Stimulated activated CD4-positive, alpha-beta T cell treated with anti-CD3 and anti-CD28 coated beads, Interleukin-1b, Interleukin-23, amount 100 ng/mL, for 1 hour (primary cell): Measurements from ENCODE around the gene STAG3.
"Not testable (repeated sequence)": the region's sequence is repeated elsewhere in the genome, so short reads cannot be mapped to it uniquely, and the experiment has no call there.

Experiments
- DNase-seq, 2 donors: peaks; one replicate each; pipeline ENCODE4 v3.0.0-alpha.2; 2020; ENCODE audit warnings: low read depth in 2 of 2

Gene STAG3

DNA sequence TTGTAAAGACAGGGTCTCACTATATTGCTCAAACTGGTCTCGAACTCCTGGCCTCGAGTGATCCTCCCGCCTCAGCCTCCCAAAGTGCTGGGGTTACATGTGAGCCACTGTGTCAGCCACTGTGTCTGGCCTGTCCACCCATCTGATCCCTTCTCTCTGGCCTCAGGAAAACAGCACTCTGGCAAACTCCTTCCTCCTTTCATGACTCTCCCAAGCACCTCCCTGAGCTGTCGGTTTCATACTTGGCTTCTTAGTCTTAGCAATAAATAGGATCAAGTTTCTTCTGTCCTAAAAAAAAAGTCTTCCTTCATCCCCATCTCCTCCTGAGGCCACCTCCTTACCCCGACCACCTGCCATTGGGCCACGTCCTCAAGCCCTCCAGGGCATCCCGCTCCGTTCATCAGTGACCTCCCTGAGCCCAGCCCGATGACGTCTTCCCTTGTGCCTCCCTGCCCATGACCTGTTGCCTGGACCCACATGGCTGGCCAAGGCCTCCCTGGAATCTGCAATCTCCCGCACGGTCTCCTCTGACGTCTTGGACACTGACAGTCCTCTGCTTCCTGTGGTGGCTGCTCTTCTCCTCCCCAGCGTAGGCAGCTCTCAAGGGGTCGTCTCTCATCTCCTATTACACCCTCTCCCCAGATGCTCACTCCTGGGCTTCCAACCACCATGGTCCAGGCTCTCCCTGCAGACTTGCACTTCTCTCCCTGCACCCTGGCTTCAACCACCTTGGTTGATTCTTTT lies 68.6 kb downstream of the STAG3 start:
- DNase-seq = not testable (repeated sequence)

DNA sequence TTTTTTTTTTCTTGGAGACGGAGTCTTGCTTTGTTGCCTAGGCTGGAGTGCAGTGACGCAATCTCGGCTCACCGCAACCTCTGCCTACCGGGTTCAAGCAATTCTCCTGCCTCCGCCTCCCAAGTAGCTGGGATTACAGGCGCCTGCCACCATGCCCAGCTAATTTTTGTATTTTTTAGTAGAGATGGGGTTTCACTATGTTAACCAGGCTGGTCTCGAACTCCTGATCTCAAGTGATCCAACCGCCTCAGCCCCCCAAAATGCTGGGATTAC lies 69.1 kb downstream of the STAG3 start:
- DNase-seq = not testable (repeated sequence)

DNA sequence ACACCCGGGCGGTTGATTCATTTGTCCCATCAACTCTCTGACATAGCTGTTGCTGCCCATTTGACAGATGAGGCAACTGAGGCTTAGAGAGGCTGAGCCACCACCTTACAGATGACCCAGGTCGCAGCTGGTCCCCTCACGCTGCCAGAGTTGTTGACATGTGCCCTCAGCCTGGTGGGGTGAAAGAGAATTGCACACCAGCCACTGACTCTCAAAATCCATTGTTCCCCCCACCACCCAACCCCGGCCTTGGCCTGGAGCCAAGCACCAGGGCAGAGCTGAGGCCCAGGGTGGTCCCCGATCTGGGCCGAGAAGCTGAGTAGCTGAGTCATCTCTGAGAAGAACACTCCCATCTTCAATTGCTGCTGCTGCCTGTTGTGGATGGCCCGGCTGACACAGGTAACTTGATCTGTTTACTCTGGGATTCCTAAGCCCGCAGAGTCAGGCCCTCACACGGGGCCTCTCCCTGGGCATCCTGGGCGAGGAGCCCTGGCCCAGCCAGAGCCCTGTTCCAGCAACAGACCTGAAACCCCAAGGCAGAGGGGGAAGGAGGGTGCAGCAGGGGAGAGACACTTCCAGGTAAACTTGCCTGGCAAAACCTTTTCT lies 69.5 kb downstream of the STAG3 start:
- no peak for DNase-seq

DNA sequence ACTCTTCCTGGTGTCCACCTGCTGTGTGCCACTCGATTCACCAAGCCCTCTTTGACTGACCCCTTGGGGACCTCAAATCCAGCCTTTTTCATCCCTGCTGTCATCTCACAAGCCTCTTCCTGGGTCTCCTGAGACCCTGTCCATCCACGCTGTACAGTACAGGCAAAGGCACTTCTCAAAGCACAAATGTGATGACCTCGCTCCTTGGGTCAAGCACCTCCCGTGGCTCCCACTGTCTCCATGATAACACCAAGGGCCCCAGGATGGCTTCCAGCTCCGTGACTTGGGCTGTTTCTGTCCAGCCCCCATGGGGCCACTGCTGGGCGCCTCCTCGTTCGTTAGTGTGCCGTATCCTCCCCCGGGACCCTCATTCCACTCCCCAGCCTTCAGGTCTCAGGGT lies 70.8 kb downstream of the STAG3 start:
- no peak for DNase-seq

DNA sequence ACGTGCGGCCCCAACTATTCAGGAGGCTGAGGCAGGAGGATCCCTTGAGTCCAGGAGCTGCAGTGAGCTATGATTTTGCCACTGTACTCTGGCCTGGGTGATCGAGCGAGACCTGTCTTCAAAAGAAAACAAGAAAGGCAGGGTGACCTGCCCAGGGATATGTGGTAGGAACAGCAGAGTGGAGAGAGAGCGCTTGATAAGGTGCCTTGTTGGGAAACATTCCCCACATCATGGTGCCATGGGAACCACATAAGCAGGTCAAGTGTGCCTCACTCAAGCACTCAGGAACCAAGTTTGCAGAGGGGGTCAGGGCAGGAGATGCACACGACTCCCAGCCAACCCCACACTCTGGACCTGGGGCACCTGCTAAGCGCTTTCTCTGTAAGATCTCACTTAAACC lies 79.3 kb downstream of the STAG3 start:
- no peak for DNase-seq

DNA sequence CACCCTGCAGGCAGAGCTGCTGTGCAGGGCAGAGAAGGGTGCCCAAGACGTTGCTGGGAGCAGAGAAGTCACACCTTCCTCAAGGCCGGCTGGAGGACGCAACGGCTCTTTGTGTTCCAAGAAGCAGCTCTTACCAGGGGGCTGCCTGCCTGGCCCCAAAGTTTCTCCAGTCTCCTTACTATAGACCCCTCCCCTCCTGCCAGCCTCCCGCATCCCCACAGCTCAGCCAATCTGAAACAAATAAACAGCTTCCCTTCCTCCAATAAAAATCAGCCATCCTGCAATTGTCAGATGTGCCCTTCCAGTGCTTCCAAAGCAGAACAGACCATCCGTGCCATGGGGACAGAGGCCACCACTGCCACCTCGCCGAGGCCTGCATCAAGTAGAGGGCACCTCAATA lies 82.3 kb downstream of the STAG3 start:
- not testable (repeated sequence) for DNase-seq

DNA sequence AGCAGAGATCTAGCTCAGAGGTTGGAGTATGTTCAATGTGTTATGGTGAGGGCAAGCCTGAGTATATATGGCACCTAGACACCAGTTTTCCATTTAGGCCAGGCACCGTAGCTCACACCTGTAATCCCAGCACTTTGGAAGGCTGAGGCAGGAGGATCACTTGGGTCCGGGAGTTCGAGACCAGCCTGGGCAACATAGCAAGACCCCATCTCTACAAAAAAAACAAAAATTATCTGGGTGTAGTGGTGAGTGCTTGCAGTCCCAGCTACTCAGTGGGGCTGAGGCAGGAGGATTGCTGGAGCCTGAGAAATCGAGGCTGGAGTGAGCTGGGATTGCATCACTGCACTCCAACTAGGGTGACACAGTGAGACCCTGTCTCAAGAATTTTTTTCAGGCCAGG lies 85.2 kb downstream of the STAG3 start:
- DNase-seq = not testable (repeated sequence)
